PFSK-1 (cell line): Measurements from ENCODE around the gene FZD8.

ENCODE experiments used
- POLR2AphosphoS5 ChIP-seq: IDR thresholded peaks from 2 replicates; pipeline ENCODE4 v1.6.1; 2012; ENCODE audit warnings: low read depth, mild to moderate bottlenecking, control low read depth, low read length, moderate library complexity
- TAF1 ChIP-seq: IDR thresholded peaks from 2 replicates; pipeline ENCODE4 v1.6.1; 2012; ENCODE audit warnings: low read length, control low read depth, borderline replicate concordance; ENCODE audit not compliant: insufficient read depth
- TF ChIP-seq, protein P1 (sequence below), 2 experiments: IDR thresholded peaks; 2 replicates each; pipeline versions ENCODE4 v1.6.1 to v1.8.0; 2011 to 2012; ENCODE audit warnings: low read depth in 2 of 2, low read length in 2 of 2, control low read depth in 1 of 2, inconsistent platforms in 1 of 2, mild to moderate bottlenecking in 1 of 2, moderate library complexity in 1 of 2; ENCODE audit not compliant: insufficient read depth in 1 of 2

- TF ChIP-seq, protein P1, sequence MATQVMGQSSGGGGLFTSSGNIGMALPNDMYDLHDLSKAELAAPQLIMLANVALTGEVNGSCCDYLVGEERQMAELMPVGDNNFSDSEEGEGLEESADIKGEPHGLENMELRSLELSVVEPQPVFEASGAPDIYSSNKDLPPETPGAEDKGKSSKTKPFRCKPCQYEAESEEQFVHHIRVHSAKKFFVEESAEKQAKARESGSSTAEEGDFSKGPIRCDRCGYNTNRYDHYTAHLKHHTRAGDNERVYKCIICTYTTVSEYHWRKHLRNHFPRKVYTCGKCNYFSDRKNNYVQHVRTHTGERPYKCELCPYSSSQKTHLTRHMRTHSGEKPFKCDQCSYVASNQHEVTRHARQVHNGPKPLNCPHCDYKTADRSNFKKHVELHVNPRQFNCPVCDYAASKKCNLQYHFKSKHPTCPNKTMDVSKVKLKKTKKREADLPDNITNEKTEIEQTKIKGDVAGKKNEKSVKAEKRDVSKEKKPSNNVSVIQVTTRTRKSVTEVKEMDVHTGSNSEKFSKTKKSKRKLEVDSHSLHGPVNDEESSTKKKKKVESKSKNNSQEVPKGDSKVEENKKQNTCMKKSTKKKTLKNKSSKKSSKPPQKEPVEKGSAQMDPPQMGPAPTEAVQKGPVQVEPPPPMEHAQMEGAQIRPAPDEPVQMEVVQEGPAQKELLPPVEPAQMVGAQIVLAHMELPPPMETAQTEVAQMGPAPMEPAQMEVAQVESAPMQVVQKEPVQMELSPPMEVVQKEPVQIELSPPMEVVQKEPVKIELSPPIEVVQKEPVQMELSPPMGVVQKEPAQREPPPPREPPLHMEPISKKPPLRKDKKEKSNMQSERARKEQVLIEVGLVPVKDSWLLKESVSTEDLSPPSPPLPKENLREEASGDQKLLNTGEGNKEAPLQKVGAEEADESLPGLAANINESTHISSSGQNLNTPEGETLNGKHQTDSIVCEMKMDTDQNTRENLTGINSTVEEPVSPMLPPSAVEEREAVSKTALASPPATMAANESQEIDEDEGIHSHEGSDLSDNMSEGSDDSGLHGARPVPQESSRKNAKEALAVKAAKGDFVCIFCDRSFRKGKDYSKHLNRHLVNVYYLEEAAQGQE (IDR thresholded peaks at IDR 0.05; ENCODE audit: insufficient read depth in 1 of 2, low read depth in 2 of 2, low read length in 2 of 2): no peak
- TF ChIP-seq POLR2AphosphoS5 (no peak), TAF1 (no peak)
Measured at GRCh38 chr10:35674843-35675242, 32.7 kb upstream of the FZD8 start.
